Neural crest cell (in vitro differentiated cells): ENCODE measurements around the gene FASTKD1. TPM values are rescaled to one million over a fixed set of nuclear protein-coding genes. Genes with fewer than 3 reads are reported as not detected.
"Not testable (repeated sequence)": the region's sequence is repeated elsewhere in the genome, so short reads cannot be mapped to it uniquely, and the experiment has no call there.

ENCODE experiments used
- DNase-seq: peaks from one replicate; pipeline ENCODE4 v3.0.0; 2021; ENCODE audit warnings: low read depth, mixed read lengths, low spot score
- H3K27ac Mint-ChIP-seq: one replicate; pipeline ENCODE4 v1.8.0; 2021; ENCODE audit warnings: mild to moderate bottlenecking, mixed read lengths; ENCODE audit not compliant: unreplicated experiment
- H3K27me3 Mint-ChIP-seq: 2 replicates; pipeline ENCODE4 v1.8.0; 2021; ENCODE audit warnings: low read depth, mild to moderate bottlenecking, mixed read lengths
- H3K36me3 Mint-ChIP-seq: 2 replicates; pipeline ENCODE4 v1.8.0; 2021; ENCODE audit warnings: low read depth, mild to moderate bottlenecking, mixed read lengths
- H3K4me1 Mint-ChIP-seq: 2 replicates; pipeline ENCODE4 v1.8.0; 2021; ENCODE audit warnings: mixed read lengths
- H3K4me3 Mint-ChIP-seq: one replicate; pipeline ENCODE4 v1.8.0; 2021; ENCODE audit warnings: mild to moderate bottlenecking, mixed read lengths
- H3K9me3 Mint-ChIP-seq: 2 replicates; pipeline ENCODE4 v1.8.0; 2021; ENCODE audit warnings: mixed read lengths
- CTCF ChIP-seq: fragments of 200-600 bp; sonication (generic); conservative IDR thresholded peaks from 2 replicates; pipeline ENCODE4 v1.5.0; 2021; ENCODE audit warnings: antibody characterized with exemption, mild to moderate bottlenecking
- total RNA-seq: library from RNA; stranded (reverse); gene quantifications from 2 replicates; pipeline ENCODE4 v1.2.1, GENCODE V29; 2021

FASTKD1 gene
- total RNA-seq, 1 donor from 2014 or later, result 32.9 TPM

- H3K27ac Mint-ChIP-seq, result no peak overlapping the region
- peaks cover 4% of the 10 kb centered on the region for H3K9me3 Mint-ChIP-seq
- peak overlapping the region; percentile 51 for H3K4me3 Mint-ChIP-seq
- peaks cover 24% of the 10 kb centered on the region for H3K36me3 Mint-ChIP-seq
- H3K27me3 Mint-ChIP-seq, result peaks cover 5% of the 10 kb centered on the region
- TF ChIP-seq CTCF, result no peak
- no peak for DNase-seq
- H3K4me1 Mint-ChIP-seq, result no peaks in the 10 kb centered on the region
Observed at GRCh38 chr2:169562519-169562918, 11.1 kb downstream of the FASTKD1 start.

- H3K9me3 Mint-ChIP-seq, H3K4me1 Mint-ChIP-seq, H3K27me3 Mint-ChIP-seq, H3K27ac Mint-ChIP-seq, DNase-seq: not testable (repeated sequence)
- H3K36me3 Mint-ChIP-seq, result peaks cover 24% of the 10 kb centered on the region
- peak overlapping the region; percentile 51 for H3K4me3 Mint-ChIP-seq
Observed at GRCh38 chr2:169562084-169562483, 11.6 kb downstream of the FASTKD1 start.

- no peak for DNase-seq
- Mint-ChIP-seq H3K9me3 (peaks cover 4% of the 10 kb centered on the region), H3K27me3 (peaks cover 5% of the 10 kb centered on the region), H3K36me3 (peaks cover 24% of the 10 kb centered on the region), H3K4me3 (no peak overlapping the region), H3K27ac (no peak overlapping the region), H3K4me1 (no peaks in the 10 kb centered on the region)
- no peak for TF ChIP-seq CTCF
Observed at GRCh38 chr2:169561364-169561763, 12.3 kb downstream of the FASTKD1 start.

- Mint-ChIP-seq H3K27ac (no peak overlapping the region), H3K27me3 (no peaks in the 10 kb centered on the region), H3K4me1 (no peaks in the 10 kb centered on the region), H3K36me3 (peaks cover 9% of the 10 kb centered on the region), H3K9me3 (no peaks in the 10 kb centered on the region), H3K4me3 (no peak overlapping the region)
- TF ChIP-seq CTCF, result no peak
- DNase-seq, result no peak
Observed at GRCh38 chr2:169546756-169547155, 26.9 kb downstream of the FASTKD1 start.

- H3K4me3 Mint-ChIP-seq, result no peak overlapping the region
- TF ChIP-seq CTCF, result no peak
- H3K27ac Mint-ChIP-seq, result no peak overlapping the region
- no peaks in the 10 kb centered on the region for H3K9me3 Mint-ChIP-seq
- H3K4me1 Mint-ChIP-seq, result no peaks in the 10 kb centered on the region
- H3K36me3 Mint-ChIP-seq, result peaks cover 7% of the 10 kb centered on the region
- no peak for DNase-seq
- no peaks in the 10 kb centered on the region for H3K27me3 Mint-ChIP-seq
Observed at GRCh38 chr2:169542433-169542832, 31.2 kb downstream of the FASTKD1 start.

- Mint-ChIP-seq H3K4me3 (no peak overlapping the region), H3K9me3 (no peaks in the 10 kb centered on the region), H3K36me3 (peaks cover 5% of the 10 kb centered on the region), H3K27ac (no peak overlapping the region), H3K4me1 (no peaks in the 10 kb centered on the region), H3K27me3 (no peaks in the 10 kb centered on the region)
- no peak for TF ChIP-seq CTCF
- DNase-seq, result no peak
Observed at GRCh38 chr2:169540146-169540545, 33.5 kb downstream of the FASTKD1 start.

GRCh38 chr2:169539460-169539859 is 34.2 kb downstream of the FASTKD1 start:
- H3K36me3 Mint-ChIP-seq, H3K4me1 Mint-ChIP-seq, H3K27me3 Mint-ChIP-seq, H3K4me3 Mint-ChIP-seq, H3K9me3 Mint-ChIP-seq, H3K27ac Mint-ChIP-seq, DNase-seq: not testable (repeated sequence)
